ENCODE results near the gene ZNF891. TPM values are rescaled to one million over a fixed set of nuclear protein-coding genes. Genes with fewer than 3 reads are reported as not detected.

ZNF891 gene
- polyA plus RNA-seq, 3 donors = 2.9 to 3.3 (median 3.2) TPM

DNA sequence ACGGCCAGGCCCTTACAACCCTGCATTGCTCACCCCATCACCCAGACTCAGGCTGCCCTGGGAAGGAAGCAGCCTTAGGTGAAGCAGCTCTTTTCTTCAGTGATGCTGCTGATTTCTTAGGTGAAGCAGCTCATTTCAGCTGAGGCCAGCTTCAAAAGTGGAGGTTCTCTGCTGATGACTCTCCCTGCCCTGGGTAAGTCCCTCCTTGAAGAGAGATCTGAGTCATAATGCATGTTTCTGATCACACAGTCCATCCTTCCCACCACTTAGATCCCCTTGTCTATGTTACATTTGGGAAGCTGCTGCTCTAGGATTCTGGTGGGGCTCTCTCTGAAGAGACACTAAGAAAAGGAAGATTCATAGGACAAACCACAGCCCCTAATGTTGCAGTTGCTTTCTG, 66.5 kb downstream of the ZNF891 start:
- no peak for DNase-seq (ENCODE audit: low read depth in 3 of 3, low spot score in 2 of 3)

DNA sequence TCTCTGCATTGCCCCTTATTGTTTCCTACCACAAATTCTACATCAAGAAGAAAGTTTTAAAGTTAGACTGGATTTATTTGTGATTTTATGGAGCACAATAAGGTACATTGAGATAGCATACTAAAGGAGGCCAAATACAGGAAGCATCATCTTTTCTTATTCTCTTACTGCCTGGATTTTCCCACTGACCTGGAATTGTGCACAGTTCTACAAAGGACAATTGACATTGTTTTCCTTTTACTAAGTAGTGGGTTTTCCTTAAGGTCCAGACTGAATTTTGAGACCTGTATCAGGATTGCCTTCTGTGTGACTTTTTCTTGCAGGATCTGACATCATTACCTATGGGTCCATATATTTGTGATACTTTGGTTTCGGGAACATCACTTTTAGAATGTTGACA, 68.1 kb downstream of the ZNF891 start:
- DNase-seq (ENCODE audit: low read depth in 3 of 3, low spot score in 2 of 3) = no peak

DNA sequence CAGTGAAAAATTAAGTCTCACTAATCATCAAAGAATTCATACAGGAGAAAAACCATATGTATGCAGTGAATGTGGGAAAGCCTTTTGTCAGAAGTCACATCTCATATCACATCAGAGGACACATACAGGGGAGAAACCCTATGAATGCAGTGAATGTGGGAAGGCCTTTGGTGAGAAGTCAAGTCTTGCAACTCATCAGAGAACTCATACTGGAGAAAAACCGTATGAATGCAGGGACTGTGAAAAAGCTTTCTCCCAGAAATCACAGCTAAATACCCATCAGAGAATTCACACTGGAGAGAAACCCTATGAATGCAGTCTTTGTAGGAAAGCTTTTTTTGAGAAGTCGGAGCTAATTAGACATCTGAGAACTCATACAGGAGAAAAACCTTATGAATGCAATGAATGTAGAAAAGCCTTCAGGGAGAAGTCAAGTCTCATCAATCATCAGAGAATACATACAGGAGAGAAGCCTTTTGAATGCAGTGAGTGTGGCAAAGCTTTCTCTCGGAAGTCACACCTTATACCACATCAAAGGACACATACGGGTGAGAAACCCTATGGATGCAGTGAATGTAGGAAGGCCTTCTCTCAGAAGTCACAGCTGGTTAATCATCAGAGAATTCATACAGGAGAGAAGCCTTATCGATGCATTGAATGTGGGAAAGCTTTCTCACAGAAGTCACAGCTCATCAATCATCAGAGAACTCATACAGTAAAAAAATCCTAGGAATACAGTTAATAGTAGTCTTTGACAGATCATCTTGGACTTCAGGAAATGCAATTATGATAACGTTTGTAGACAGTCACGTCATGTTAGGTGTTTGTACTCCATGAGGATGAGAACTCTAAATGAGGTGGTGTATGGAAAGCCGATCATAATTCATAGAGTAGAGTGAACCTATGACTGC, 71.6 kb downstream of the ZNF891 start:
- DNase-seq (ENCODE audit: low read depth in 3 of 3, low spot score in 2 of 3) = no peak

DNA sequence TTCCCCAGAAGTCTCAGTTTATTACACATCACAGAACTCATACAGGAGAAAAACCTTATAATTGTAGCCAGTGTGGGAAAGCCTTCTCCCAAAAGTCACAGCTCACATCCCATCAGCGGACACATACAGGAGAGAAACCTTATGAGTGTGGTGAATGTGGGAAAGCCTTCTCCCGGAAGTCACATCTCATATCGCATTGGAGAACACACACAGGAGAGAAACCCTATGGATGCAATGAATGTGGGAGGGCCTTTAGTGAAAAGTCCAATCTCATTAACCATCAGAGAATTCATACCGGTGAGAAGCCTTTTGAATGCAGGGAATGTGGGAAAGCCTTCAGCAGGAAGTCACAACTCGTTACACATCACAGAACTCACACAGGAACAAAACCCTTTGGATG, 72.6 kb downstream of the ZNF891 start:
- DNase-seq (ENCODE audit: low read depth in 3 of 3, low spot score in 2 of 3) = no peak

Other genes with a start within 250 kb of the ZNF891 start
- 10 to 100 TPM; 18.5 to 20.5 (median 18.6) TPM for gene CHFR, start 242.7 kb downstream of the ZNF891 start, polyA plus RNA-seq (ENCODE audit: insufficient read length in 3 of 3)
- 10 to 100 TPM; 23.7 to 25.8 (median 25.3) TPM for gene ZNF605, start 174.0 kb downstream of the ZNF891 start, polyA plus RNA-seq (ENCODE audit: insufficient read length in 3 of 3)
- gene ZNF26, start 143.9 kb downstream of the ZNF891 start, polyA plus RNA-seq (ENCODE audit: insufficient read length in 3 of 3) = 10 to 100 TPM; 10.4 to 12.6 (median 11.7) TPM
- gene ZNF84, start 92.8 kb downstream of the ZNF891 start, polyA plus RNA-seq (ENCODE audit: insufficient read length in 3 of 3) = 10 to 100 TPM; 64.3 to 77.4 (median 73.5) TPM
- gene ZNF140, start 49.4 kb downstream of the ZNF891 start, polyA plus RNA-seq (ENCODE audit: insufficient read length in 3 of 3) = 10 to 100 TPM; 38.8 to 43.0 (median 42.3) TPM
- 10 to 100 TPM; 18.8 to 20.9 (median 19.8) TPM for gene ZNF10, start 353 bp upstream of the ZNF891 start, polyA plus RNA-seq (ENCODE audit: insufficient read length in 3 of 3)
- gene ZNF268, start 51.2 kb upstream of the ZNF891 start, polyA plus RNA-seq (ENCODE audit: insufficient read length in 3 of 3) = 10 to 100 TPM; 34.2 to 43.9 (median 40.6) TPM
- gene ANHX, start 105.6 kb upstream of the ZNF891 start, polyA plus RNA-seq (ENCODE audit: insufficient read length in 3 of 3) = not detected

All from right renal cortex interstitium (tissue), 3 donors.